GM18861 (cell line): Measurements from ENCODE around the gene SLC66A2.
"Not testable (repeated sequence)": the region's sequence is repeated elsewhere in the genome, so short reads cannot be mapped to it uniquely, and the experiment has no call there.

ENCODE experiments used
- ATAC-seq: cut with Tn5 transposase; IDR thresholded peaks from one replicate; pipeline ENCODE4 v1.9.1; 2021; ENCODE audit not compliant: unreplicated experiment

The SLC66A2 gene

DNA sequence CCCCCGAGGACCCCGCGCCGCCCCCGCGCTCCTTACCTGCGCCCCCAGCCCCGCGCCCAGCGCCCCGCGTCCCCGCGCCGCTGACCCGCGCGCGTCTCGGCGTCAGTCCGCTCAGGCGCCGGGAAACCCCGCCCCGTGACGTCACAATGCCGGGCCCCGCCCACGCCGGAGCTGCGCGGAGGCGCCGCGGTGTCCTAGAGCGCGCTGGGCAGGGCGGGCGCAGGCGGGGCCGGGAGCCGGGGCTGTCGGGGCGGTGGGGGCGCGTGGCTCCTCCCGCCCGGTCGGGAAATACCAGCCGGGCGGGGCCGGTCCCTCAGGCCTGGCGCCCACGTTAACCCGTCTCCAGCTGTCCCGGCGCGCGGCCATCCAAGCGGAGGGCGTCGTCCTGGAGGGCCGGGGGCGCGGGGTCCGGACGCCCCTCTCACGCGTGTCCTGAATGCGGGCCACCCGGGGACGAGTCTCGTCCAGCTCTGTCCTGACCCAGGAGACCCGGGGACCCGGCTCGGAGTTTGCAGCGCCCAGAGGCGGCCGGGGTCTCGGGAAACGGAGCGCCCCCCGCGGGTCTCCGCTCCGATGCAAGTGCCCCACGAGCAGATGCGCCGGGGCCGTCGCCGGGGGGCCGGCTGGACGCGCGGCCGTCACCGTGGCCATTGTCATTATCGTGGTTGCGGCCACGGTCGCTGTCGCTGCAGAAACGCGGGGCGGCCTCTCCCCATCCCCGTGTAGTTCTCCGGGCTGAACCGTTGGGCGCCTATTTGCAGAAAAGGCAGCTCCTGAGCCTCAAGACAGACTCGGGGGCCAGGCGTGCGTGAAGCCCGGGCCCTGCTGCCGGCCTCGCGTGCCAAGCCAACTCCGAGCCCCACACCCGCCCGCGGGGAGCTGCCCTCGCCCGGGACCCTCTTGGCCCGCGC lies at the start of gene SLC66A2:
SLC66A2 (minus strand) TSS at position 109 of the 911 bp plus-strand sequence. CDS start 727 bp downstream, outside the sequence.
- ATAC-seq: peak; percentile 49

DNA sequence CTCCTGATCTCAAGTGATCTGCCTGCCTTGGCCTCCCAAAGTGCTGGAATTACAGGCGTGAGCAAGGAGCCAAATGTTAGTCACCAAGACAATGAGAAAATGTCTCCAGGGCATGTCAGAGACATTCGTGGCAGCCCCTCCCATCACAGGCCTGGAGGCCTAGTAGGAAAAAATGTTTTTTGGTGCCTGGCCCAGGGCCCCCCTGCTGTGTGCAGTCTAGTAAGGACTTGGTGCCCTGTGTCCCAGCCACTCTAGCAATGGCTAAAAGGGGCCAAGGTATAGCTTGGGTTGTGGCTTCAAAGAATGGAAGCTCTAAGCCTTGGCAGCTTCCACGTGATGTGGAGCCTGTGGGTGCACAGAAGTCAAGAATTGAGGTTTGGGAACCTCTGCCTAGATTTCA lies 49.4 kb upstream of the SLC66A2 start:
- no peak for ATAC-seq

DNA sequence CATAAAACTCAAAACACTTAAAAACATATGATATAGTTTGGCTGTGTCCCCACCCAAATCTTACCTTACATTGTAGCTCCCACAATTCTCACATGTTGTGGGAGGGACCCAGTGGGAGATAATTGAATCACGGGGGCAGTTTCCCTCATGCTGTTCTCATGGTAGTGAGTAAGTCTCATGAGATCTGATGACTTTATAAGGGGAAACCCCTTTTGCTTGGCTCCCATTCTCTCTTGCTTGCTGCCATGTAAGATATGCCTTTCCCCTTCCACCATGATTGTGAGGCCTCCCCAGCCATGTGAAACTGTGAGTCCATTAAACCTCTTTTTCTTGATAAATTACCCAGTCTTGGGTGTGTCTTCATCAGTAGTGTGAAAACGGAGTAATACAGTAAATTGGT lies 48.2 kb upstream of the SLC66A2 start:
- not testable (repeated sequence) for ATAC-seq

DNA sequence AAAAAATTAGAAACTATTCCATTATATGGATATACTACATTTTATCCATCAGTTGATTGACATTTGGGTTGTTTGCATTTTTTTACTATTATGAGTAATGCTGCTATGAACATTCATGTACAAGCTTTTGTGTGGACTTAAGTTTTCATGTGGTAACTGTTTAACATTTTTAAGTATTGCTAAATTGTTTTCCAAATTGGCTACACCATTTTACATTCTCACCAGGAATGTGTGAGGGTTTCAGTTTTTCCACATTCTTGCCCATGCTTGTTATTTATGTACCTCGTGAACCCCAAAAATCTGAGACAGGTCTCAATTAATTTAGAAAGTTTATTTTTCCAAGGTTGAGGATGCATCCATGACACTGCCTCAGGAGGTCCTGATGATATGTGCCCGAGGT lies 40.0 kb upstream of the SLC66A2 start:
- ATAC-seq: no peak

DNA sequence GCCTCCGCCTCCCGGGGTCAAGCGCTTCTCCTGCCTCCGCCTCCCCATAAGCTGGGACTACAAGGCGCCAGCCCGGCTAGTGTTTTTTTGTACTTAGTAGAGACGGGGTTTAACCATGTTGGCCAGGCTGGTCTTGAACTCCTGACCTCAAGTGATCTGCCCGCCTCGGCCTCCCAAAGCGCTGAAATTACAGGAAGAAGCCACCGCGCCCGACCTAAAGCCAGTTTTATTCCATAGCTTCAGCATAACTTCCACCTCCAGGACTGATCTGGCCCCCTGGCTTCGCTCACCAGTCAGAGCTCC lies 37.7 kb upstream of the SLC66A2 start:
- no peak for ATAC-seq

DNA sequence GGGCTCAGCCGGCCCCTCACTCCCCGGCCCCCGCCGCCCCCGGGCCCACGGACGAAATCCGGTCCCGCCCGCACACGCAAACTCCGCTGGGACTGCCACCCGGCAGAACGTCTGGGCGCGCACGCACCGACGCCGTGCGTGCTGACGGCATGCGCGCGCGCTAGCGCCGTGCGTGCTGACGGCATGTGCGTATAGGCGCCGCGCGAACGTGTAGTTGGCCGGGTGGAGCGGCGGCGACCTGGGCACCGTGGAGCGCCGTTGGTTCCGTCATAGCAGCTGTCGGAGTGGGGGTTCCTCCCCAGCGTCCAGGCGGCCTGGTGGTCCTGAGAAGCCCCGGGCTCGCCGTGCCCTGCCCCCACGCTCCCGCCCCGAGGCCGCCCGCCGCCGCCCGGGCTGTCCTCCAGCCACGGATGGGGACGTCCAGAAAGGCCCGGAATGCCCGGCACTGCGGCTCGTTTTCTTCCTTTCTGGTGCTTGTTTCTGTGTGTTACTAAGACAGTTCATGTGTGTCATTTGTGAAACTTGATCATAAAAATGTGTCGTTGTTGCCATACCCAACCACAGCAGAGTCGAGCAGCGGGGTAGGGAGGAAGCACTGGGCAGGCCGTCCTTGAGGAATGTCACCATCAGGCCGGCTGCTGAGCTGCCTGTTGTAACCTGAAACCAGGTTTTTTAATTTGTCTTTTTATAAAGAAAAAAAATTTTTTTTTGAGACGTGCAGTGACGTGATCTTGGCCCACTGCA lies 37.2 kb upstream of the SLC66A2 start, which contains the start of gene TXNL4A:
TXNL4A (minus strand) TSS at position 113 of the 744 bp plus-strand sequence. CDS start 171 bp downstream, outside the sequence.
- peak; percentile 94 for ATAC-seq

DNA sequence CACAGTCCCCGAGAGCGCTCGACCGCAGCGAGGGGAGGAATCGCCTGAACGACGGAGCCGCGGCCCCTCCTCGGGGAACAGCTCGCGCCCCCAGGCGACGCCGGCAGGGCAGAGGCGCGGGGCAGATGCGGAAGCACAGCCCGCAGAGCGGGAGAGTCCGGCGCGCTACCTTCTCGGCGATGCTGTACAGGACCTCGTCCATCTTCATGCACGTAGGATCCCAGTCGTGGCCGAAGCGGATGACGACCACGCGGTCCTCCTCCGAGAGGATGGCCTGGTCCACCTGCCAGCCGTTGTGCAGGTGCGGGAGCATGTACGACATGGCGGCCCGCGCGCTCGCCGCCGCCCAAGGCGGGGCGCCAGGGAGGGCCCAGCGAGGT lies 36.6 kb upstream of the SLC66A2 start:
- ATAC-seq: peak; percentile 50

DNA sequence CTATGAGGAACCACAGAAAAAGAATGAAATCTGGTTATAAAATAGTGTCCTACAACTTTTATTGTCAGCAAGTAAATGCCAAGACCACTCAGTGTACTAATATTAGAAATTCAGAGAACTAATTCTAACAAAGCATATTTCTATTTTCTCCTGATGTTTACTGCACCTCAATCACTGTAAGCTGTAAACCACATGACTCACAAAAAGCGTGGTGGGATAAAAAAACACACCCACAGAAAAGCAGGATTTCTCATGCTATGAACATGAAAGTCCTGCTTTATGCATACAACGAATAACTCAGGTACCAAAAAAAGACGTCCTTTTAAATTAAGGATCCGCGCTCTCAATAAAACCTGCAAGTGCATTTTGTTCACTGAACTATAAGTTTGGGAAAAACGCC lies 36.1 kb upstream of the SLC66A2 start:
- no peak for ATAC-seq

DNA sequence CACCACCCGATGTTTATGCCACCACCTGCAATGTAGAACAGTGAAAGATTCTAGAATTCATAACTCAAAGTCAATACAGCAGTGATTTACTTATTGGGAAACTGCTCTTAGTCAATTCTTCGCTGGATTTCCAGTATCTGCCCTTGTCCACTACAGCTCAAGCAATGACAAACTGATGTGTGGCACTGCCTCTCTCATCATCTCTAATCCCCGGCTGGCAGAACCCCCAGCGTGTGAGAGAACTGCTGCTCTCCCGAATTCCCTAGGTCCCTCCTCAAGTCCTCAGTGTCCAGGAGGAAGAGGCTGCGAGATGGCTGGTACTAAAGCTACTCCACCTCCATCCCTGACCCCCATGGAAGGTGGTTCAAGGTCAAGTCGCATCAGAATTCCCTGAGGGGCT lies 35.3 kb upstream of the SLC66A2 start:
- ATAC-seq: no peak

DNA sequence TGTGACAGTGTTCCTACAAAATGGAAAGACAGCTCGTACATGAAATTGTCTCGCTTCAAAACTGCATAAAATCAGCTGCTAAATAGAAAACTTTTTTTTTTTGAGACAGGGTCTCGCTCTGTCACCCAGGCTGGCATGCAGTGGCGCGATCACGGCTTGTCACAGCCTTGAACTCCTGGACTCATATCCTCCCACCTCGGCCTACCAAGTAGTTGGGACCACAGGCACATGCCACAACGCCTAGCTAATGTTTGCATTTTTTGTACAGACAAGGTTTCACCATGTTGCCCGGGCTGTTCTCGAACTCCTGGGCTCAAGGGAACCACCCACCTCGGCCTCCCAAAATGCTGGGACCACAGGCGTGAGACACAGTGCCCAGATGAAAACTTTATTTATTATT lies 33.7 kb upstream of the SLC66A2 start:
- ATAC-seq: no peak

DNA sequence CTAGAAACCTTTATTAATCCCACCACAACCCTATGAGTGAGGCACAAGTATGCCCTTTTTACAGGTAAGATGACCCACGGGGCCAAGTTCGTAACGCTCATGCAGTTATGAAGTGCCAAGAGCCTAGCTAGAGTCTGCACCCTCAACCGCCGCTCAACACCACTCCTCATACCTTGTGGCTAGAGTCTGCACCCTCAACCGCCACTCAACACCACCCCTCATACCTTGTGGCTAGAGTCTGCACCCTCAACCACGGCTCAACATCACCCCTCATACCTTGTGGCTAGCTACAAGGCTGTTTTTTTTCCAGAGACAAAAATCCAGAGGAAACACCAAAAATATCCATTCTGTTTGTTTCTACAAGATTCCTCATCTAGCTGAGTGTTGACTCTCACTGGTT lies 32.3 kb upstream of the SLC66A2 start:
- no peak for ATAC-seq

DNA sequence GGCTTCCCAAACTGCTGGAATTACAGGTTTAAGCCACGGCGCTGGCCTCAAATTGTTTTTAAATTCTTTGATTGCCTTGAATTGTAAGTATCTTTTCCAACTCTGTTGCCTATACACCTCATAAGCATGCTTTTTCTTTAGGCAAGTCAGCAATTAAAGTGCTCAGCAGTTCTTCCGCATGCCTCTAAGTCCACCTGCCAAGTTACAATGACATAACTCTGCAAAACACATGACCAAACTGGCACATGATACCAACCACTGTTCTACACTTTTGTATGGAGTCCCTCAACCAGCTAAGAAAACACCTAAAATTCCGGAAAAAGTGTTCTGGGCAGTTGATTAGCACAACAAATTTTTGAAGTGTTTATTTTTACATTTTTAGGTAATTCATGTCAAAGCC lies 31.8 kb upstream of the SLC66A2 start:
- no peak for ATAC-seq

DNA sequence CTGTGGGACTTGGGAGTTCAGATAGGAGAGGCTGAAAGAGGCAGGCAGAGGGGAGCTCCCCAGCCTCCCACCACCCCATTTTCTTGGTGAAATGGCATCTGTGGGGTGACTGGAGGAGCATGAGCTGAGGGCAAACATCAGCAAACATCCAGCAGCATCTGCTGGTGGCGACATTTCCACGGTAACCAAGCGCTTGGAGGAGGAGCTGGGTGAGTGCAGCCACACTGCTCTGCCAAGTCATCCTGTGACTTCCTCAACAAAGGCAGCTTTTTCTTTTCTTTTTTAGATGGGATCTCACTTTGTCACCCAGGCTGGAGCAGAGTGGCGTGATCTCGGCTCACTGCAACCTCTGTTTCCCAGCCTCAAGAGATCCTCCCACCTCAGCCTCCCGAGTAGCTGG lies 31.3 kb upstream of the SLC66A2 start:
- no peak for ATAC-seq

DNA sequence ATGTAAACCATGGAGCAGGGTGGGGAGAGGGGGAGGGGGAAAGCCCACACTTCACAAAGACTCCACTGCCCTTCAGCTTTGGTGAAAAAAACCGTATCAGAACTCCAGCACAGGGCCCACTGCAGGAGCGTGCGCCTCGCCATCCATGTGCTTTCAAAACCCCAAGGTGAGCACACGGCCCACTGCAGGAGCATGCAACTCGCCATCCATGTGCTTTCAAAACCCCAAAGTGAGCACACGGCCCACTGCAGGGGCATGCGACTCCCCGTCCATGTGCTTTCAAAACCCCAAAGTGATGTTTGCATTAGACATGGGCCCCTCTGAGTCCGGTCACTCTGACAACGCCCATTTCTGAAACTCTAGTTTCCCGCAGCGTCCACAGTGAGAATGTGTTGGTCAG lies 29.1 kb upstream of the SLC66A2 start:
- no peak for ATAC-seq

DNA sequence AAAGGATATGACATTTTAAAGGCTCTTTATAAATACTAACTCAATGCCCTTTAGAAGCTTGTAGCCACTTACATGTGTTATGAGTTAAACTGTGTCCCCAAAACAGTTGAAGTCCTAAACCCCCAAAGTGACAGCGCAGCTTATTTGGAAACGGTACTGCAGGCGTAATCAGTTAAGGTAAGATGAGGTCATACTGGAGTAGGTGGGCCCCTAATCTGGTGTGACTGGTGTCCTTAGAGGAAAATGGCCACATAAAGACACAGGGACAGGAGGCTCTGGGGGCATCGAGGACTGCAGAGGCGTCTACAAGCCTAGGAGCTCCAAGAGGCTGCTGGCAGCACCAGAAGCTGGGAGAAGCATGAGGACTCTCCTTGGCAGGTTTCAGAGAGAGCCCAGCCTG lies 28.4 kb upstream of the SLC66A2 start:
- no peak for ATAC-seq

DNA sequence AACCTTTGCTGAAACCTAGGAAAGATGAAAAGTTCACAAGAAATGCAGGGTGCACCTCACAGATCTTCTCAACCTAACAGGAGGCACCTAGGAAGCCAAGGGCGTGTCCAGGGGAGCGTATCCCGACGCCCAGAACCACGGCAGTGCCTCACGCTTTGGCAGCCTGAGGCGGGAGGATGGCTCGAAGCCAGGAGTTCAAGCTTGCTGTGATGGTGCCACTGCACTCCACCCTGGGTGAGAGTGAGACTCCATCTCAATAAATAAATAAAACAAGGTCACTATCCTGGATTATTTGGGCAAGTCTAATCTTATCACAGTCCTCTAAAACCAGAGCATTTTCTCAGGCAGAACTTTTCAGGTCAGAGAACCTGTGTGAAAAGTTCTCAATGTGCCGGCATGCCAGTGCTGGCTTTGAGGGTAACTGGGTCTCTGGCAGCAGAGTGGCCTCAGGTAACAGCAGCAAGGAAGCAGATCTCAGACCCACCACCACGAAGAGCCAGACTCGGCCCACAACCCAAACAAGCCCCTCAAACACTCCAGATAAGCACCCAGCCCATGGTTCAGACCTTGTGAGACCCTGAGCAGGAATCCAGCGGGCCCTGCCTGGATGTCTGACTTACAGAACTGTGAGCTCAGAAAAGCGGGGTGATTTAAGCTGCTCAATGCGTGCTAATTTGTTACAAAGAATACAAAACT lies 24.7 kb upstream of the SLC66A2 start:
- no peak for ATAC-seq

DNA sequence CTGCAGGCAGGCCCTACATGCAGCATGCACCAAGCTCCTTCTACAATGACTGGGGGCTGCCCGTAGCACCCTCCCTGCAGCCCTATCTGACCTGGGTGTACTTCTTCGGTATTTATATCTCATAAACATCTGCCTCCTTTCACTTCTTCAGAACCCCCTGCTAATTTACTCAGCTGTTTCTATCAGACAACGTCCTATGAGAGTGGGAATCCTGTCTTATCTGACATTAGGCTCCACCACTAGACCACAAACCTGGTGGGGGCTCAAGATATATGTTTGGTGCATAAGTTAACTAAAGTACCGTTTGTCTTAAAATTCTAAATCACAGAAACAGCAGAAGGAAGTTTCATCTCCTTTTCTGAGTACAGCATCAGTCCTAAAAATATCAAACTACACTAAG lies 23.6 kb upstream of the SLC66A2 start:
- no peak for ATAC-seq

DNA sequence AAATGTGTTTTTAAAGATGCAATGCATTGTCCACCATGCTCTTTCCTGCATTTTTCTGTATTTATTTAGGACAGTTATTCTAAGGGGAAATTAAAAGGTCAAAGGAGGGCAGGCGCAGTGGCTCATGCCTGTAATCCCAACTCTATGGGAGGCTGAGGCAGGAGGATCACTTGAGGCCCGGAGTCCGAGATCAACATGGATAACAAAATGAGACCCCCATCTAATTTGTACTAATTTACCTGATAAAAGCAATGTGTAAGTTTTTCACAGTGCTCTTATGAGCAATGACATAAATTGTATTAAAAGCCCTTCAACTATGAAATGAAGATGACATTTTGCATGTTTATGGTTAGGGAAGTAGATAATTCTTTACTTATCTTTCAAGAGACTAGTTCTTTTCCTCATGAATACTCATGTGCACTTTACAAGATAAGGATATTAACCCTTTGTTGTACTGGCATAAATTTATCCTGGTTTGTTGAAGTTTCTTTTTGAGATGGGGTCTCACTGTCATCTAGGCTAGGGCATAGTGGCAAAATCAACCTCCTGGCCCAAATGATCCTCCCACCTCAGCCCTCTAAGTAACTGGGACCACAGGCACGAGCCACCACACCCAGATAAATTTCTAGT lies 22.7 kb upstream of the SLC66A2 start:
- no peak for ATAC-seq

DNA sequence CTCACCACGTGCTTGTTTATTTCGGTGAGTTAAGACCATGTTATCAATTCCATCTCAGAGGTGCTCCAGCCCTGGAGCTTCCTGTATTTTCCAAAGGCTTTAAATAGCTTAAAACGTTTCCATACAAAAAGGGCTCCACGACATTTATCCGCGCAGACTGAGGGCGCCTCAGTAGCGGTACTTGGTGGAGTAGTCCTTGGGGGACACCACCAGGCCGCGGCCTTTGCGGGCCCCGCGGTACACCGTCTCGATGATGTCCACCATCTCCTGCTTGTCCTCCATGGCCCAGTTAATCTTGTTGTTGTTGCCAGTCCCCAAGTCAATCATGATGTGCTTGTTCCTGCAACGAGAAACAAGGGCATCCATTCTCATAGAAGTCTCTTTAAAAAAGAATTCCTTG lies 22.1 kb upstream of the SLC66A2 start:
- no peak for ATAC-seq

DNA sequence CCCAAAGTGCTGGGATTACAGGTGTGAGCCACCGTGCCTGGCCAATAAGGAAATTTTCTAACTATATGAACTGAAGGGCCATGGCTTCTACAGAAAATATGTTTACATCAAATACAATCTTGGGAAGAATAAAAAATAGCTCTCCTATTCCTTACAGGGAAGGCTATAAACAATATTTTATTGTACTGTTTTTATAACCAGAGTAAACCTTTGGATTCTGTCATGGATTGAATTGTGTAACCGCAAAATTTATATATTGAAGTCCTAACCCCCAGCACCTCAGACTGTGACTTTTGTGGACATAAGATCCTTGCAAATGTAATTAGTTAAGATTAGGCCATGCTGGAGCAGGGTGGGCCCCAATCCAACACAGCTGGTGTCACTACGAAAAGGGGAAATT lies 21.3 kb upstream of the SLC66A2 start:
- no peak for ATAC-seq

DNA sequence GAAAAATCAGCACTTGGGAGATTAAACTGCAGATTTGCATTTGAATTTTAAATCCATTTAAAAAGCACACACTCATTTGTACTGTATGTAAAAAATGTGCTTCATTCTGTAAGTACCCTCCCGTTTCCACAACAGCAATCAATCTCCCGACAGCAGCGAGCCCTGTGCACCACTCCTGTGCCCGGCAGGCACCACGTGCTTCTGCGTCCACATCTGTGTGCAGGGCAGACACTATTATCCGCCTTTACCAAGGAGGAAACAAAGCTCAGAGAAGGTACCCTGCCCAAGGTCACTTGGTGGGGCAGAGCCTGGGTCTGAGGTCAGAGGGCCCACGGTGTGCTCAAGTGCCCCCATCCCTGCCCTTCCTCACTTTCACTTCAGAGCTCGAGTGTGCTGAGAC lies 20.5 kb upstream of the SLC66A2 start:
- ATAC-seq: no peak
